AG04449 (cell line): ENCODE results near the gene MLXIP.

ENCODE experiments used
- CTCF ChIA-PET: fragments of 350-600 bp; formaldehyde crosslinking; extraction: SDS; loops from one replicate; lab custom pipeline; 2021; ENCODE audit warnings: antibody characterized with exemption; lab: Yijun Ruan, JAX
- POLR2A ChIA-PET: fragments of 400-600, 350-600 bp; formaldehyde crosslinking; extraction: SDS; loops from one replicate; lab custom pipeline; 2020; ENCODE audit warnings: antibody characterized with exemption, inconsistent platforms; lab: Yijun Ruan, JAX
- DNase-seq: peaks from one replicate; pipeline ENCODE4 v3.0.0-alpha.2; 2010; ENCODE audit warnings: low read depth, low spot score
- H3K4me3 ChIP-seq: 2 replicates; pipeline ENCODE4 v1.5.1; 2011; ENCODE audit warnings: low read depth, mild to moderate bottlenecking, control low read depth, low read length
- TF ChIP-seq, protein P1 (sequence below): IDR thresholded peaks from one replicate; pipeline ENCODE4 v1.5.1; 2011; ENCODE audit warnings: mild to moderate bottlenecking, moderate library complexity, low read length, control low read depth, inconsistent platforms; ENCODE audit not compliant: insufficient read depth; ENCODE audit errors: missing control alignments

The MLXIP gene

DNA sequence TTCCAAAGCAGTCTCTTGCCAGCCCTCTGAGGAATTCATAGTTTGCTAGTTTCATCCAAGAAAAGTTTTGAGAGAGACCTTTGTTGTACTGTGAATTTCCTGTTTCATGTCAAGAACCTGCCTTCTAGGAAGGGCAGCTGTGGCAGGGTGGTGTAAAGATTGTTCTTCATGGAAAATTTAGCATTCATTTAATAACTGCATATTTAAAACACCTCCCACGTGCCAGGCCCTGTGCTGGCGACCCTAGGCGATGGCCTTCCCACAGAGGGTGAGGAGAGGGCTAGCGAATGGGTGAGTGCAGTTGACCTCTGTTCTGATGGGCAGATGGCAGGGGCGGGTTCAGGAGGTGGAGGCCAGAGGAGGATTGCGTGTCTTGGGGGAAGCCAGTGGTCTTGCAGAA, 43.2 kb downstream of the MLXIP start:
- no peak for DNase-seq
- no peak overlapping the region for H3K4me3 ChIP-seq
- ChIA-PET CTCF (interaction anchor here (1.0 to 17.0 kb wide), 13 partner anchors 10 to 204 kb away, joined by 3 to 504 read pairs (median 26); partner anchors contain the start of gene CFAP251), POLR2A (no interaction called here)
- TF ChIP-seq, protein P1, sequence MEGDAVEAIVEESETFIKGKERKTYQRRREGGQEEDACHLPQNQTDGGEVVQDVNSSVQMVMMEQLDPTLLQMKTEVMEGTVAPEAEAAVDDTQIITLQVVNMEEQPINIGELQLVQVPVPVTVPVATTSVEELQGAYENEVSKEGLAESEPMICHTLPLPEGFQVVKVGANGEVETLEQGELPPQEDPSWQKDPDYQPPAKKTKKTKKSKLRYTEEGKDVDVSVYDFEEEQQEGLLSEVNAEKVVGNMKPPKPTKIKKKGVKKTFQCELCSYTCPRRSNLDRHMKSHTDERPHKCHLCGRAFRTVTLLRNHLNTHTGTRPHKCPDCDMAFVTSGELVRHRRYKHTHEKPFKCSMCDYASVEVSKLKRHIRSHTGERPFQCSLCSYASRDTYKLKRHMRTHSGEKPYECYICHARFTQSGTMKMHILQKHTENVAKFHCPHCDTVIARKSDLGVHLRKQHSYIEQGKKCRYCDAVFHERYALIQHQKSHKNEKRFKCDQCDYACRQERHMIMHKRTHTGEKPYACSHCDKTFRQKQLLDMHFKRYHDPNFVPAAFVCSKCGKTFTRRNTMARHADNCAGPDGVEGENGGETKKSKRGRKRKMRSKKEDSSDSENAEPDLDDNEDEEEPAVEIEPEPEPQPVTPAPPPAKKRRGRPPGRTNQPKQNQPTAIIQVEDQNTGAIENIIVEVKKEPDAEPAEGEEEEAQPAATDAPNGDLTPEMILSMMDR: no peak

DNA sequence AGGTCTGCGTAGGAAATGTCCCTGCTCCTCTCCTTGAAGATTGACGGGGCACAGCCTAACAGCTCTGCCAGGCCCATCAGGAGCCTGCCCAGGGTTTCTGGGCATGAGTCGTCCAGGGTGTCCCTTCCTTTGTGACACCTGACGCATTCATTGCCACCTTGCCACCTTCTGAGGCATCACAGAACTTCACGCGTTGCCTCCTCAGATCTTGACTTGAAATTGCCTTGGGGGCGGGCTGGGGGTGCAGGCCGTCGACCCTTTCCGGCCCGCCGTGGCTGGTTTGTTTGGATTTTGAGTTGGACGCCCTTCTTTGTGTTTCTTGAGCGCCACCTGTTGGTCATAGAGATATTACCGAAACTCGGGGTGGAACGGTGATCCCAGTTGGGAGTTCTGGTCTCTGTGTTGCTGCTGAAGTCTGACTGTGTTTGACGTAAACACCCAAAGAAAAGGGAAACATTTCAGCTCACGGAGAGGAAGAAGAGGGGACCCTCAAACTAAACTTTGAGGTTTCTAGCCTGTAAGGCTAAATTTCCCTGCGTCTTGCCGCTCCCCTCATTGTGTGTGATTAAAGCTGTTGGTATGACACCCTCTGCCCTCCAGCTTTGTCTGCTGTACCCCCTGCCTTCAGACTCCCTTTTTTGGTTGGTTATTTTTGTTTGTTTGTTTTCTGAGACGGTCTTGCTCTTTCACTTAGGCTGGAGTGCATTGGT, 44.6 kb downstream of the MLXIP start:
- TF ChIP-seq, protein P1: peak; percentile 59
- POLR2A ChIA-PET: interaction anchor here (0.6 to 1.5 kb wide), 2 partner anchors 45 to 60 kb away, joined by 4 to 5 read pairs; partner anchors contain the start of gene MLXIP
- H3K4me3 ChIP-seq: no peak overlapping the region; the same call in 1 of the 2 replicates
- CTCF ChIA-PET: interaction anchor here (0.6 to 17.0 kb wide), 49 partner anchors 8 to 351 kb away, joined by 3 to 504 read pairs (median 5); partner anchors contain the start of genes CFAP251 and MLXIP
- no peak for DNase-seq

DNA sequence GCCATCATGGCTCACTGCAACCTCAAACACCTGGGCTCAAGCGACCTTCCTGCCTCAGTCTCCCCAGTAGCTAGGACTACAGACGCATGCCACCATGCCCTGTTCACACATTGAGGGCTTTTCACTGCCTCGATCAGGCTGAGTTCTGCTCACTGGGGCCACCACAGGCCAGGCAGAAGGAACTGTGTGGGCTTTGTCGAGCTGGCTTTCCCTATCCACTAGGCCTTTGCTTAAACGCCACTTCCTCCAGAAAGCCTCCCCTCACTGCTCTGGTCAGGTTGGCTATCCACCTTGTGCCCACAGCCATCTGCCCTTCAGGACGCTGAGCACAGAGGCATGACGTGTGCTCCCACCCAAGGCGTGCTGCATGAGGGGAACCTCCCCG, 45.2 kb downstream of the MLXIP start:
- ChIA-PET CTCF (interaction anchor here (0.6 to 17.0 kb wide), 41 partner anchors 8 to 236 kb away, joined by 3 to 504 read pairs (median 6); partner anchors contain the start of genes CFAP251 and MLXIP), POLR2A (interaction anchor here (0.6 to 1.5 kb wide), 2 partner anchors 45 to 61 kb away, joined by 4 to 5 read pairs; partner anchors contain the start of gene MLXIP)
- TF ChIP-seq, protein P1: no peak
- no peak for DNase-seq
- H3K4me3 ChIP-seq: no peak overlapping the region

DNA sequence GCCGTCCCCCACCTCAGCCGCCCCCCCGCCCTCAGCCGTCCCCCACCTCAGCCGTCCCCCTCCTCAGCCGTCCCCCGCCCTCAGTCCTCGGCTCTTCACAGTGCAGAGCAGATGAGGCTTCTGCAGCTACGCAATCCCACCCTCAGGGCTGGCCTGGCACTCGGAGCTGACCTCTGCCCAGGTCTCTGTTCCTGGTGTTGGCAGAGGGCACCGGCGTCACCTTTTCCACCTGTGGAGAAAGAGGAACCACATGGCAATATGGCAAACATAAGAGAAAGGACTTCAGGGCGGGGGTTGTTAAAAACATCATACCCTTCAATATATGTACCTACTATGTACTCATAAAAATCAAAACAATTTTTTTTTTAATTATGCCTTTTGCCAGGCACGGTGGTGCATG, 45.8 kb downstream of the MLXIP start:
- POLR2A ChIA-PET: no interaction called here
- H3K4me3 ChIP-seq: no peak overlapping the region
- DNase-seq: no peak
- TF ChIP-seq, protein P1: no peak
- CTCF ChIA-PET: interaction anchor here (1.0 to 17.0 kb wide), 19 partner anchors 7 to 207 kb away, joined by 3 to 504 read pairs (median 19); partner anchors contain the start of gene CFAP251

DNA sequence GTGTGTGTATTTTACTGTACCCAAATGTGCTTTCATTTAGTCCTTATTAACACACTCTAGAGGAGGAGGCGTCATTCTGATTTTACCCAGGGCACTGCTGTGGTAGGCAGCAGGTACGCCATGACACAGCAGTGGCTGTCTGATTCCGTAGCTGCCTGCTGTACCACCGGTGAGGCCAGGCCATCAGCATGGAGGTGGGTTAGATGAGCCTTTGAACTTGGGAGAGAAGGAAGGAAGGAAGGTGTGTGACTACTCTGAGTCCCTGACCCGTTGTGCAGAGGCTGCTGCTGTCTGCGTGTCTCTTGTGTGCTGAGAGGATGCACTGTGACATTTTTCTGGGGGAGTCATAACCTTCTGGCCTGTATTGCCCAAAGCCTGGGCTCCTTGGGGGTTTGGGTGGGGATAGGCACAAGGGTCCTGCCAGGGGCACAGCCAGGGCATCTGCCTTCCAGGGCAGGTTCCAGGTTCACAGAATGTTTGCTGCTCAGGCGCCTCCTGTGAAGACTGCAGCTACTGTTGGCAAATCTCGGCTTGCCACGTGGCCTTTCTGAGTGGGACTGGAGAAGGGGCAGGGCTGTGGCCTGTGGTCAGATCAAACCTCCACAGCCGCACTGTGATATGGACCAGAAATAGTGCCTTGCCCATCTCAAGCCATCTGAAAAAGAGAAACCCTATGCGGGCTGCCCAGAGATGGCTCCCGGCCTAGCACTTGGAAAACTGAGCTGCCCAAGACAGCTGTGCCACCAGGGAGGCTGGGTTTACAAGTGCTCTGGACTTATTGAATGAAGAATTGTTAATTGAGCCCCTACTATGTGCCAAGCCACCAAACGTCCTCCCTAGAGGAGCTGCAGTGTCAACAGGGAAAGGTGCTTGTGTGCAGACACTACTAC, 47.1 kb downstream of the MLXIP start:
- TF ChIP-seq, protein P1: no peak
- POLR2A ChIA-PET: no interaction called here
- DNase-seq: no peak
- no peak overlapping the region for H3K4me3 ChIP-seq
- CTCF ChIA-PET: interaction anchor here (0.8 to 17.0 kb wide), 12 partner anchors 9 to 208 kb away, joined by 3 to 504 read pairs (median 4); partner anchors contain the start of gene CFAP251
